Medulla oblongata (tissue), 1 donor: Measurements from ENCODE around the gene WNT1.

ENCODE experiments used
- DNase-seq: peaks from one replicate; pipeline ENCODE4 v3.0.0-alpha.2; 2015; ENCODE audit errors: extremely low spot score

The WNT1 gene

DNA sequence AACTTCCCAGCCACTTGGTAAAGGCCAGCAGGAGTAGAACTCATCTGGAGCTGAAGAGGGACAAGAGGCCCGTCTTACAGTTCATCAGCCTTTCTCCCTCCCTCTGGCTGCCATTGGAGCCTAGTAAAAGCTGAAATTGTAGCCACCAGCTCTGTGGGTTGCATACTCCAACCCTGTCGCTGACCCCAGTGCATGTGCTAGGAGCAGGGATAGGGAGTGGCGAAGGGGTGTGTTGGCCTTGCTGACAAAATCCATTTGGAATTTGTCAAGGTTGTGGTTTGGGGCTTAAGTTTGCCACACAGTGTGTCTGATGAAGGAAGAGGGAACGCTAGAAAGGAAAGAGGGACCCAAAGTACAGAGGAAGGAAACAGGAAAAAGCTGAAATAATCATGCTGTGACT is 16.8 kb upstream of the WNT1 start:
- no peak for DNase-seq

DNA sequence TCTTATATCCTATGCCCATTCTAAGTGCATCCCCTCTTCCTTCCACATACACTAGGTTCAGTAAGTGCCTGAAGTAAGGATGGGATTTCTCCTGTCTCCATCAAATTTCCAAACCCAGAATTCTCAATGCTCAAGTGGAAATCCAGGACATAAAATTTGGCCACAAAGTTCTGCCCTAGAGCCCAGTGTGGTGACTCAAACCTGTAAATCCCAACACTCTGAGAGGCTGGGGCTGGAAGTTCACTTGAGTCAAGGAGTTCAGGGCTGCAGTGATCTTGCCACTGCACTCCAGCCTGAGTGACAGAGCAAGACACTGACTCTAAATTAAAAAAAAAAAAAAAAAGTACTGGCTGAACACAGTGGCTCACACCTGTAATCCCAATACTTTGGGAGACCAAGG is 16.3 kb upstream of the WNT1 start:
- DNase-seq = no peak

DNA sequence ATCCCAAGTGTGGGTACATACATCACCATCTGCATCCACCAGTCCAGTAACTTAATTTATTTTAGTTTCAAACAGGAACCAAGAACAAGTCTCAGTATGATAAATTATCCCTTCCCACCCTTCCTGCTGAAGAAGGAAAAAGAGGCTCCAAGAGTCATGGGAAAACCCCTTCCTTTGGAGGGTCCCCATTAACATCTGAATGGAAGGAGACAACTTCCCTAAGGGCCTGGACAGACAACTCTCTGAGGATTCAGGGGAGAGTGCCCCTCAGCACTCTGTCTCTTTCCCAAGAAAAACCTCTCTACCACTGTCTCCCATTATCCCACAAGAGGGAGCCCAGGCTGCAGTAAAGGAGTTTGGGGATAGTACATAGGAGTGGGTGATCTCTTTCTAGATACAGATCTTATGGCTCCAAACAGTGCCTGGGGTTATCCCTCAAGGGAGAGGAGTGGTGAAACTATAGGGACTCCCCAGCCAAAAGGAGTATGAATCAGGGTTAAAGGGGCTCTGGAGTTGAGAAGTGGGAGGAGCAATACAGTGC is 12.8 kb upstream of the WNT1 start:
- no peak for DNase-seq

DNA sequence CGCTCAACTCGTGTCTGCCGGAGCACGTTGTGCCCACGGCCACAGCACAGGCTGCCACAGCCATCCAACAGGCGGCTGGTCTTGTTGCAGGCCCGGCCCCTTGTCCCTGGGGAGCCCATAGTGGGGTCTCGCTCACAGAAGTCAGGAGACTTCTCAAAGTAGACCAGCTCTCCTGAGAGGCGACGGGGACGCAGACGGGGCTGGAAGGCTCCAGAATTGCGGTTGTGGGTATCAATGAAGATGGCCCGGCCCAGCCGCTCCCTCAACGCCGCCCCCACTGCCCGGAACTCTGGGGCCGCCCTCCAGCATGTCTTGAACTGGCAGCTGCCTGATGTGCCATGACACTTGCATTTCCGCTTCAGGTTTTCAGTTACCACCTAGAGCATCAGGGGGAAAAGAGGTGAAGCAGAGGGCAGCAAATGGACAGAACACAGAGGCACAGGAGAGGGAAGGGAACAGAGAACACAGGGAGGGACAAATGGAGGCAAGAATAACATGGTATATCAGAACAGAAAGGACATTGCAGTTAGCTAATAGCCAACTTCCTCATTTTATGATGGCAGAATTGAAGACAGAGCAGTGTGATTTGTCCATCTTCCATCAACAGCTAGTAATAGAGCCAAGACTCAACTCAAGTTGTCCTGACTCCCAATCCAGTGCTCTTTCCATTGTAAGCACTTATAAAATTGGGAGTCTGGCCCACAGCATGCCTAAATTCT is 11.8 kb upstream of the WNT1 start:
- no peak for DNase-seq

DNA sequence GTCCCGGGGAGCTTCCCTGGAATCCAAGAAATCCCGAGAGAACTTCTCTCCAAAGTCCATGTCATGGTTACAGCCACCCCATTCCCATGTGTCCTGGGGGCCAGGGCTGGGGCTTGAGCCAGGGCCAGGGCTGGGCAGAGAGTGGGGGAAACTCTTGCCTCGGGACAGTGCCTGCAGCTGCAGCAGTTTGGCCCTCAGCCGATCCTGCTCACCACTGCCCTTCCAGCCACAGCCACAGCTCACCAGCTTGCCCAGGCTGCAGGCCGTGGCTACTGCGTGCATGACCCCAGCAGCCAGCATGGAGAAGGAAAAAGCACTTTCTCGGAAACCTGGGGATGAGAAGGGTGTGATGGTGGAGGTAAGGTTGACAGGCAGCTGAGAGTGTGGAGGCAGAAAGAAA is 10.1 kb upstream of the WNT1 start:
- no peak for DNase-seq

DNA sequence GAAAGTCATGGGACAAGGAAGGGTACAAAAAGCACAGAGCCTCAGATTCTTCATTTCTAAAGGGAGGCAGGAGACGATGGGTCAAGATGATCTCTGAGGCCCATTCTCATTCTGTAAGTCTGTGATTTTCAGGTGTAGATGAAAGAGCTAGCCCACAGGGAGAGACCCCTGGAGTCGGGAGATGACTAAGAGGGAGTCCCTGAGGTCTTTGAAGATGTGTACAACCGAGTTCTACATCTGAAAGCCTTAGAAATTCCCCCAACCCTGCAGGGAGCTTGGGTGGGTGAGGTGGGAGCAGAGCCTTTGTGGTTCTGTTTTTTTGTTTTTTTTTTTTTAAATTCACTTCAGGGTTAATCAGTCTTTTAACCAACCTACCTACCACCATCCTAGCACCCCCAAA is 9.7 kb upstream of the WNT1 start:
- DNase-seq = no peak

DNA sequence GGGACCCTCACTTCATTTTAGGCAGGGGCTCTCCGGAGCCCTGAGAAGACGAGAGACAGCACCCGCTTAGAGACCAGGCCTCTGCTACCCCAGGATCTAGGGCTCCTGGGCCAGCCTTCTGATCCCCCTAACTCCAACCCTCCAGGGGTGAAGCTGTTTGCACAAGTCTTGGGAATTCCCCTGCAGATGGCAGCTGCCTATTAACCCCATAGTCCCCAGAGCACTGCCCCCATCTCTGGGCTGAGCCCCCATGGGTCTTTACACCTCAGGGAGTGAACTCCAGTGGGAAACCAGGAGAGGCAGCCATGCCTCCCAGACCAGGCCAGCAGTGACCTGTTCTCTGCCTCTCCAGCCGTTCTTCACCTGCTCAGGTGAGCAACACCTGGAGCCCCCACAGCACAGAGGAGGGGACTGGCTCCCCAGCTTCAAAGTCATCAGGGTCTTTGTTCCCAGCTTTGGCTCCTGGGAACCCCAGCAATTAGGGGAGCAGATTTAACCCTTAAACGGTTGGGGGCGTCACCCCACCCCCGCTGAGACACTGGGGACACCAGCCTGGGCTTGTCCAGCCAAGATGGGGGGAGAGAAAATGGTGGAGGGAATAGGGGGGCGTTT is 8.9 kb upstream of the WNT1 start:
- no peak for DNase-seq

DNA sequence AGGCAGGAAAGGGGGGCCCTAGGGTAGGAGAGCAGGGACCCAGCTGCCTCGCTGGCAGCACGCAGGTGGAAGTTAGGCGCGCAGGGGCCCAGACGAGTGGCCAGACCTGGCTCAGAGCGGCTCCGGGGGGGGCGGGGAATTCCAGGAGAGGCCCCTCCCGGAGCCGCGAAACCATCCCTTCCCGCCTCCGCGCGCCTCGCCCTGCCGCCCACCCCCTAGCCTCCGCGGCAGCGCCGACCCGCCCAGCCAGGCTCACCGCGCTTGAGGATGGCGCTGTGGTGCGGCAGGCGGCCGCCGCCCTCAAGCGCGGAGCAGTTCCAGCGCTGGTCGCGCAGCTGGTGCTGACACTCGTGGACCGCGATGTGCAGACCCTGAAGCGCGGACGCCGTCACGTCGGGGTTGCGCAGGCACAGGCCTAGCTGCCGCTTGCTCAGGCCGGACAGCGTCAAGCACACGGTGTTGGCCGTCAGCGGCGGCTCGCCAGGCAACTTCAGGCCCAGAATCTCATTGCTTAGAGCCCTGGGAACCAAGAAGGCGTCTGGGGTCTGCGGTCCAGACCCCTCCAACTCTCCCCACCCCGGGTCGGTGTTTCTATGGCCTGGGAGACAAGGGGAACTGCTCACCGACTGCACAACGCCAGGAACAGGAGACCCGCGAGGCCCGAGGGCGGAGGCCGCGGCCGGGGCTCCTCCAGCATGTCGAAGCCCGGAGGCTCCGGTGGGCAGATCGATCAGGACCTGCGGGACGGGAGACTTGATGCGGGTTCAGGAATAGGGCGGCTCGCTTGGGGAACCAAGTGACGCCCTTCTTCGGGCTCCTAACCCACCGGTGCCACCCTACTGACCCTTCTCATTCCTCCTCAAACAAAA is 8.1 kb upstream of the WNT1 start:
- DNase-seq = no peak

DNA sequence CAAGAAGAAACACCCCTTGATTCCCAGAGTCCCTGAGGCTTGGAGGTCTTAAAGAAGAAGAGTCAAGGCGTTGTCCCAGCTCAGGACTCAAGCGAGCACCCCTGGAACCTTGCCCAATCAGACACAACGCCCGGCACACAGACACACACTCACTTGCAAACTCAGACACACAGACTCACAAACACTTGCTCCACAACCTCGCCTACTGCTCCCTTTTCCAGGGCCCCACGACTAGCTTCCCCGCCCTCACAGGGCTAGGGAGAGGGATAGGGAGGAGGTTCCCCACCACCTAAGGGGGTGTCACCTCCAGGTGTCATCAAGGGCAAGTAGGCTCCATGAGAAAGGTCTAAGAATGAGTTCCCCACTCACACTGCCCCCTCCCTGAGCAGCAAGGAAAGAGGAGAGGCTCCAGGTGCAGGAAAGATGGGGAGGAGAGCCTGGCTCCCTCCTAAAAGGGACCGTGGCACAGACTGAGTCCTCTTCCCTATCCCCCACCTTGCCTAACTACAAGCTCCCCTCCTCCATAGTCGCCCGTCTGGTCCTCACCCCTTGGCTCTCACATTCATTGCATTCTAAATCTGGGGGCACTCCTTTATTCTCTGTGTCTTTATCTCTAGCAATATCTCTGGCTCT is 7.3 kb upstream of the WNT1 start:
- DNase-seq = no peak

DNA sequence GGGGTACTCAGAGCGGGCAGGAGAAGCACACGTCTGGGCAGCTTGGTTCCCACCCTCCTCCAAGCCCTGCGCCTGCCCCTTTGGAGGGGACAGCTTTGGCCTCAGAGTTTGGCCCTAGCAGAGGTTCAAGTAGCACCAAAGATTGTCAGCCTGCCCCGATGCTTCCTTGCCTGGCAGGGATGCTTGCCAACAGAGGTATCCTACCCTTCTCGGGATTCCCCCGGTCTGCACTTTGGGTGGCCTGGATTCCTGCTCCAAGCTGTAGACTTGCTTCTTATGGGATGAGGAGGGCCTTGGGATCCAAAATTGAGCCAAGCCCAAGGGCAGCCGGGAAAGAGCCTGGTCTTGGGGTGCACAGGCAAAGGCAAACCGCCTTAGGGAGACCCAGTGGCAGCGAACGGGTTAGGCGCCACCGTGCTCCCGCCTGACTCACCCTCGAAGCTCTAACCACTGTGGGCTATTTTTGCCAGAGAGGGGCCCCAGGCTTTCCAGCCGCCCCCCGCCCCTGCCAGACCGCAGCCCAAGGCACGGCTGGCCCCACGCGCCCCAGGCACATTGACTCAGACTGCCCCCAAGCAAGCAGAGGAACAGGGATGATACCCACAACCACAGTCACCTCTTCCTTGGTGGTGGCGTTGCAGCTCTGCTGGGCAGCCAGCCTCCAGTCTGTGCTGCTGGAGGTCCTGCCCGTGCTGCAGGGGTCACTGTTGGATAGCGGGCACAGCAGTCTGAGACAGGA is 5.7 kb upstream of the WNT1 start:
- DNase-seq = no peak

DNA sequence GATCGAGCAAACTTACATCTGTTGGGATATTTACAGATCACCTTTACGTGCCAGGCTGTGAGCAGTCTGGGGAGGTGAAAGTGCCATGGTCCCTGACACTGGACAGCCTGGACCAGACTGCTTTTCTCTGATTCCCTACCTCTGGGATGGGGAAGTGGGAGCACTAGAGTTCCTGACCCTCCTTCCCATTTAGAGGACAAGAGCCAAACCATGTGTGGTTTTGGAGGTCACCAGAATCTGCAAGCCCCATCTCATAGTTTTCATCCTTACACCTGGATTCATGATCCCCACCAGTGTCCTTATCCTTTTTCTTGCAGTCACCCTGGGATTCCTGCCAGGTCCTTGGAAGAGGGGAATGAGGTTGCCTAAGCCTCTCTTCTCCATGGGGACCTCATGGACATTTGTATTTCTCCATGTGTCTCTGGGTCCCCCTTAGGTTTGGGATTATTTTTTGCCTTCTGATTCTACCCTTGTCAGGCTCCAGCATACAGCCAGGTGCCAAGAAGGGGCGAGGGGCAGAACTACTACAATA is 5.1 kb upstream of the WNT1 start:
- no peak for DNase-seq

DNA sequence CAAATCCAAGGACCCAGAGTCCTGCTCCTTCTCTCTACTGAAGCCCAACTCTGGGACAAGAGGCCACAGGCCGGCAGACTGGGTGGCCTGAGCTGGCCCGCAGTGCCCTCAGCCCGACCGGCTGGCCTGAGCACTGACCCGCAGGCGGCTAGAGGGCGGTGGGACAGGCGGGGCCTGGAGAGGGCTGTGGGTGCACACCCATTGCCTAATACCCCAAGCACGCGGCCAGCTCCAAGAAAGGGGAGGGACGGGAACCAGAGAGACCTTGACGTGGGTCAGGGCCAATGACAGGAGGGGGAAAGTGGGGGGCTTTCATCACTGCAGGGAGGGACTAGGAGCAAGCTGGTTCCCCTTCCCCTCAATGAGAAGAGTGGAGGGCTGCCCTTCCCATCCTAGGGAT is 4.6 kb upstream of the WNT1 start:
- no peak for DNase-seq

DNA sequence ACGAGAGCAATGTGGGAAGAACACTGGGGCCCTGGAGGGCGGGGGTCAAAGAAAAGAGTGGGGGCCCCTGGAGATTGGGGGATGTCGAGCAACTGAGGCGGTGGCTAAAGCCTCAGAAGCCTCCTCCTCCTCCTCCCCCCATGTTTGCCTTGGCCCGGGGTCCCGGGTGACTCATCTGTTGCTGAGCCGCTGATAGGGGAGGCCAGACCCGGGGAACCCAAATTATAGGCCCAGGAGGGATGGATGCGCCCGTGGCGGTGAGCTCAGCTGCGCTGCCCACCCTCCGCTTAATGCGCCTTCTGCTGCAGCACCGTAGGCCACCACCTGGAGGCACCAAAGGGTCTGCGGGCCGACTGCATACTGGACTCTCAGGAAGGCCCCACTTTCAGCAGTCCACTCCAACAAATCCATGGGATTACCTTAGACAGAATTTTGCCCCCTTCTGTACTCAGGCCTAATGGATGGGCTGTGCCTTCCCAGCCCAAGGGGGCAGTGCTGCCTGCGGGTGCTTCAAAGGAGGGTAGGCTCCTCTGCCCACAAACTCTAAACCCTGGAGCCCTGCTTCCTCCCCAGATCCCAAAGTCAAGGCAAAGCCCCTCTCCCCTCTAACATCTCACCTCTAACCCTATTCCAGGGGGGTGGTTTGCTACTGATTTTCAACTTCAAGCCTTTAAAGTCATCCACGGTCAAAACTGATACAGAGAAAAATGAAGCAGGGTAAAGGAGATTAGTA is 4.0 kb upstream of the WNT1 start:
- DNase-seq = no peak

DNA sequence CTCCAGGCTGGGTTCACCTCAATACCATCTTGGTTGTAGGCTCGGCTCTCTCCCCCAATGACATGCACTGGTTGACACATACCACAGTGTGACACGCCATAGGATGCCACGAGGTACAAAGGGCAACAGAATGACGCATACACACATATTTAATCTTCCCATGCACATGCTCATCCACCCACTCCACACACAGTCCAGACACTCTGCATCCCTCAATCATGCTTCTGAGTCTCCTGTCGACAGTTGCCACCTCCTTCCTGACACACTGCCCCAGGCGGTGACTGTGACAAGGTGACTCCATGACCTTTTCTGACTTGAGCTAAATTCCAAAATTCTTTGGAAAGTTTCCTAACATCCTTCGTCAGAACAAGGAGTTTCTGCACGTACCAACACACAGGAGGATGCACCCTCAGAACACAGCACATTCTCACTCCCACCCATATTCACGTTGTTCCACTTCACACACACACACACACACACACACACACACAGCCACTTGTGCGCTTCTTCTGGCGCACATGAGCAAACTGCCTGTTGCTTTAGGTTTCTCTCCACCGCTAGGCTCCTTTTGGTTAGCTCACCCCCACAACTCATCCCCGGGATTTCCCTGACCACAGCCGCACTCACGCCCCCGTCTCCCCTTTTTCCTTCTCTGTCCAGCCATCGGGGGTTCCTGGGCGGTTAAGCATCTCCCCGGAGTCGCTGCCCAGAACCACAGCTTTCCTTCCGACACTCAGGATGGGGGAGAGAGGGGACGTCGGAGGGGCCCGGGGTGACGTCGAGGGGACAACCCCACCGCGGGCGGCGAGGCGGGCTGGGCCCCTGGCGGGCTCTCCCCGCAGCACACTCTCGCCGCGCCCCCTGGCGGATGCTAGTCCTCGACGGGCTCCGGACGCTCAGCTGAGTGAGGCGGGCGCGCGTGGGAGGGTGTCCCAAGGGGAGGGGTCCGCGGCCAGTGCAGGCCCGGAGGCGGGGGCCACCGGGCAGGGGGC is 536 bp upstream of the WNT1 start:
- DNase-seq = no peak

DNA sequence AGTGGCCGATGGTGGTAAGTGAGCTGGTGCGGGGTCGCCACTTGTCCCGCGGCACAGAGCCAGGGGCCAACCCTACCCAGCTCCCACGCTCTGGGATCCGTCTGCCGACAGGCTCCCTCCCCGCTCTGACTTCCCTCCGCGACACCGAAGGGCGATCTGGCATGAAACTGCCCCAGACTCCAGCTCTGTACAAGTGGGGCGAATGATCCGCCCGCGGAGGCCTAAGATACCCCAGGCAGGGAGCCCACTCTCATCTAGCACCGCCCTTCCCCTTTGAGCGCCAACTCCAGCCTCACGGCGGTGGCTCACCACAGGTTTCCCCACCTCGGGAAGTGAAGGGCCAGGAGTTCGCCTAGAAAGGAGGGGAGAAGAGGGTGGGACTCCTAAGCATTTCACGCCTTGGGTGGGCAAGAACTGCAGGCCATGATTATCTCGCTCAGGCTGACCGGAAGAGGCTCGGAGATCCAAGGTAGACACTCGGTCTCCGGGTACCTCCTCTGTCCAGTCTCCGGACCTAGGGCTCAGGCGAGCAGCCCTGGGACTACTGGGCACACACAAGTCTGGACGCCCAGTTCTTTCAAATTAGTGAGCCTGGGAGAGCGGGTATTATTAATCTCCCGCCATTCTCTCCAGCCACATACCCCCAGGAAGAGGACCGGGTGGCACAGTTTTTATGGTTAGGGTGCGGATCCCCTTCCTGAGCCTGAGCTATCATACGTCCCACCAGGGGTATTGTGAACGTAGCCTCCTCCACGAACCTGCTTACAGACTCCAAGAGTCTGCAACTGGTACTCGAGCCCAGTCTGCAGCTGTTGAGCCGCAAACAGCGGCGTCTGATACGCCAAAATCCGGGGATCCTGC is 849 bp downstream of the WNT1 start:
- no peak for DNase-seq

DNA sequence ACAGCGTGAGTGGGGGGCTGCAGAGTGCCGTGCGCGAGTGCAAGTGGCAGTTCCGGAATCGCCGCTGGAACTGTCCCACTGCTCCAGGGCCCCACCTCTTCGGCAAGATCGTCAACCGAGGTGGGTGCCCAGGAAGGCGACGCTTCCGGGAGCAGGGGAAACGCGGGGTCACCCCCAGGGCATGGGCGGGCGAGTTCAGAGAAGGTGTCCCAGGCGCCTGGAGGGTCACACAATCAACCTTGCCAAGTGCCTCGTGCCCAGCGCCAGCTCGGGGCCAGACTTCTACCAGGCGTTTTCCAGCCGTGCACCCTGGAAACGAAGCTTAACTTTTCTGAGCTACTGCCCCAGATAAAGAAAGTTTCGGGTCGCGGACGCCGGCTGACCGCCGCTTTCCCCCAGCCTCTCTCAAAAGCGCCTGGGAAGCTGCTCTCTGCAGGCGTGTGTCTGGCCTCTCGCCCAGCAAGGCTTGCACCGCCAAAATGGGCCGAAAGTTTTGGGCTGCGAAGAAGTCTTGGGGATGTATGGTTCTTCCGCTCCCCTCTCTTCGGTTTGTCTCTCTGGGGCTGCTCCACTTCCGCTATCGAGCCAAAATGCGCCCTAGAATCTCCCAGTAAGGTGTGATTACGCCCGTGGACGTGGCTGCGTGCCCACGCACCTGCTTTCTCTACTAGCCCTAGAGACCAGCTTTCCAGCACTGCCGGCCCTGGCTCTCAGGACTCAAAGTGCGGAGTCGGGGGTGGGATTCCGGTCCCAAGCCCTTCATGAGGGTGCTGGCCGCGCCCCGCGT is 1.7 kb downstream of the WNT1 start:
- no peak for DNase-seq

DNA sequence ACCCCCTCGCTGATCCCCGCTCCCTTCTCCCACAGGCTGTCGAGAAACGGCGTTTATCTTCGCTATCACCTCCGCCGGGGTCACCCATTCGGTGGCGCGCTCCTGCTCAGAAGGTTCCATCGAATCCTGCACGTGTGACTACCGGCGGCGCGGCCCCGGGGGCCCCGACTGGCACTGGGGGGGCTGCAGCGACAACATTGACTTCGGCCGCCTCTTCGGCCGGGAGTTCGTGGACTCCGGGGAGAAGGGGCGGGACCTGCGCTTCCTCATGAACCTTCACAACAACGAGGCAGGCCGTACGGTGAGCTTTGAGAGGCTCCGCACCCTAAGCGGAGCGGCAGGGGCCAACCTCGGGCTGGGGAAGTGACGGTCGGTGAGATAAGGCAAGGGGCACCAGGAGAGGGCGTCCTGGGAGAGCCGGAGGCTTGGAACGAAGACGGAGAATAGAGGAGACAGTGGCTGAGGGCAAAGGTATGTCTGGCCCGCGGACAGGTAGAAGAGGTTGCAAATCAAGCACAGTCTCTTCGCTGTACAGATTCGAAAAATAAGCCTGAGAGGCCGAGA is 2.3 kb downstream of the WNT1 start:
- no peak for DNase-seq
